Measurements from ENCODE around the gene NFE2L1.
"Not testable (repeated sequence)": the region's sequence is repeated elsewhere in the genome, so short reads cannot be mapped to it uniquely, and the experiment has no call there.

The NFE2L1 gene

GRCh38 chr17:48024149-48025039, 23.8 kb upstream of the NFE2L1 start:
- Histone ChIP-seq H3K4me3 (ENCODE audit: low read depth in 1 of 2, low read length in 2 of 2) (peak overlapping the region; percentile 55 to 83), H3K9me3 (ENCODE audit: control insufficient read depth in 1 of 2, low read length in 2 of 2) (no peaks in the 10 kb centered on the region), H3K27ac (ENCODE audit: low read length) (no peak overlapping the region), H3K4me1 (ENCODE audit: control insufficient read depth in 1 of 2, insufficient read depth in 2 of 2, low read length in 2 of 2) (peaks cover 16 to 34% of the 10 kb centered on the region in 2 donors), H3K36me3 (ENCODE audit: control insufficient read depth in 1 of 2, insufficient read depth in 2 of 2, low read length in 2 of 2) (no peaks in the 10 kb centered on the region), H3K27me3 (ENCODE audit: low read depth, low read length) (peaks cover 3% of the 10 kb centered on the region)

GRCh38 chr17:48025040-48025903, 22.9 kb upstream of the NFE2L1 start:
- H3K27me3 ChIP-seq (ENCODE audit: low read depth, low read length) = peaks cover 3% of the 10 kb centered on the region
- peak overlapping the region; percentile 77 to 83 for H3K4me3 ChIP-seq (ENCODE audit: low read depth in 1 of 2, low read length in 2 of 2)
- H3K9me3 ChIP-seq (ENCODE audit: control insufficient read depth in 1 of 2, low read length in 2 of 2) = no peaks in the 10 kb centered on the region
- H3K27ac ChIP-seq (ENCODE audit: low read length) = peak overlapping the region; percentile 43
- peaks cover 16 to 34% of the 10 kb centered on the region in 2 donors for H3K4me1 ChIP-seq (ENCODE audit: control insufficient read depth in 1 of 2, insufficient read depth in 2 of 2, low read length in 2 of 2)
- H3K36me3 ChIP-seq (ENCODE audit: control insufficient read depth in 1 of 2, insufficient read depth in 2 of 2, low read length in 2 of 2) = no peaks in the 10 kb centered on the region

GRCh38 chr17:48025904-48026501, 22.2 kb upstream of the NFE2L1 start:
- H3K4me1 ChIP-seq (ENCODE audit: control insufficient read depth in 1 of 2, insufficient read depth in 2 of 2, low read length in 2 of 2) = peaks cover 16 to 40% of the 10 kb centered on the region in 2 donors
- peaks cover 3% of the 10 kb centered on the region for H3K27me3 ChIP-seq (ENCODE audit: low read depth, low read length)
- H3K9me3 ChIP-seq (ENCODE audit: control insufficient read depth in 1 of 2, low read length in 2 of 2) = no peaks in the 10 kb centered on the region
- H3K36me3 ChIP-seq (ENCODE audit: control insufficient read depth in 1 of 2, insufficient read depth in 2 of 2, low read length in 2 of 2) = no peaks in the 10 kb centered on the region
- no peak overlapping the region for H3K27ac ChIP-seq (ENCODE audit: low read length)
- H3K4me3 ChIP-seq (ENCODE audit: low read depth in 1 of 2, low read length in 2 of 2) = peak overlapping the region in 1 of 2 donors; percentile 83

- H3K27ac ChIP-seq (ENCODE audit: low read length) = no peak overlapping the region
- no peak overlapping the region for H3K4me3 ChIP-seq (ENCODE audit: low read depth in 1 of 2, low read length in 2 of 2)
- peaks cover 16 to 40% of the 10 kb centered on the region in 2 donors for H3K4me1 ChIP-seq (ENCODE audit: control insufficient read depth in 1 of 2, insufficient read depth in 2 of 2, low read length in 2 of 2)
Observed at GRCh38 chr17:48026502-48027321, 21.4 kb upstream of the NFE2L1 start.

GRCh38 chr17:48027322-48027981, 20.7 kb upstream of the NFE2L1 start:
- Histone ChIP-seq H3K27me3 (ENCODE audit: low read depth, low read length) (peaks cover 3% of the 10 kb centered on the region), H3K9me3 (ENCODE audit: control insufficient read depth in 1 of 2, low read length in 2 of 2) (no peaks in the 10 kb centered on the region), H3K27ac (ENCODE audit: low read length) (no peak overlapping the region), H3K4me3 (ENCODE audit: low read depth in 1 of 2, low read length in 2 of 2) (no peak overlapping the region), H3K4me1 (ENCODE audit: control insufficient read depth in 1 of 2, insufficient read depth in 2 of 2, low read length in 2 of 2) (peaks cover 16 to 40% of the 10 kb centered on the region in 2 donors), H3K36me3 (ENCODE audit: control insufficient read depth in 1 of 2, insufficient read depth in 2 of 2, low read length in 2 of 2) (no peaks in the 10 kb centered on the region)

More at GRCh38 chr17:48026502-48027321, 21.4 kb upstream of the NFE2L1 start:
- no peaks in the 10 kb centered on the region for H3K36me3 ChIP-seq (ENCODE audit: control insufficient read depth in 1 of 2, insufficient read depth in 2 of 2, low read length in 2 of 2)
- peaks cover 3% of the 10 kb centered on the region for H3K27me3 ChIP-seq (ENCODE audit: low read depth, low read length)
- H3K9me3 ChIP-seq (ENCODE audit: control insufficient read depth in 1 of 2, low read length in 2 of 2) = no peaks in the 10 kb centered on the region

GRCh38 chr17:48028736-48029135, 19.4 kb upstream of the NFE2L1 start:
- H3K4me3 ChIP-seq (ENCODE audit: low read depth in 1 of 2, low read length in 2 of 2) = no peak overlapping the region
- no peaks in the 10 kb centered on the region for H3K9me3 ChIP-seq (ENCODE audit: control insufficient read depth in 1 of 2, low read length in 2 of 2)
- H3K36me3 ChIP-seq (ENCODE audit: control insufficient read depth in 1 of 2, insufficient read depth in 2 of 2, low read length in 2 of 2) = peaks cover 0 to 8% of the 10 kb centered on the region in 2 donors
- no peak overlapping the region for H3K27ac ChIP-seq (ENCODE audit: low read length)
- H3K4me1 ChIP-seq (ENCODE audit: control insufficient read depth in 1 of 2, insufficient read depth in 2 of 2, low read length in 2 of 2) = peaks cover 16 to 31% of the 10 kb centered on the region in 2 donors
- H3K27me3 ChIP-seq (ENCODE audit: low read depth, low read length) = peaks cover 3% of the 10 kb centered on the region

- Histone ChIP-seq H3K9me3 (ENCODE audit: control insufficient read depth in 1 of 2, low read length in 2 of 2) (no peaks in the 10 kb centered on the region), H3K4me1 (ENCODE audit: control insufficient read depth in 1 of 2, insufficient read depth in 2 of 2, low read length in 2 of 2) (peaks cover 14 to 19% of the 10 kb centered on the region in 2 donors), H3K36me3 (ENCODE audit: control insufficient read depth in 1 of 2, insufficient read depth in 2 of 2, low read length in 2 of 2) (peaks cover 0 to 9% of the 10 kb centered on the region in 2 donors), H3K27me3 (ENCODE audit: low read depth, low read length) (no peaks in the 10 kb centered on the region), H3K4me3 (ENCODE audit: low read depth in 1 of 2, low read length in 2 of 2) (no peak overlapping the region), H3K27ac (ENCODE audit: low read length) (no peak overlapping the region)
Observed at GRCh38 chr17:48030531-48030930, 17.6 kb upstream of the NFE2L1 start.

GRCh38 chr17:48031966-48032365, 16.2 kb upstream of the NFE2L1 start:
- Histone ChIP-seq H3K4me1 (ENCODE audit: control insufficient read depth in 1 of 2, insufficient read depth in 2 of 2, low read length in 2 of 2) (peaks cover 0 to 12% of the 10 kb centered on the region in 2 donors), H3K27me3 (ENCODE audit: low read depth, low read length) (no peaks in the 10 kb centered on the region), H3K4me3 (ENCODE audit: low read depth in 1 of 2, low read length in 2 of 2) (no peak overlapping the region), H3K27ac (ENCODE audit: low read length) (no peak overlapping the region), H3K36me3 (ENCODE audit: control insufficient read depth in 1 of 2, insufficient read depth in 2 of 2, low read length in 2 of 2) (peaks cover 0 to 9% of the 10 kb centered on the region in 2 donors), H3K9me3 (ENCODE audit: control insufficient read depth in 1 of 2, low read length in 2 of 2) (no peaks in the 10 kb centered on the region)

- H3K27ac ChIP-seq (ENCODE audit: low read length); H3K9me3 ChIP-seq (ENCODE audit: control insufficient read depth in 1 of 2, low read length in 2 of 2); H3K27me3 ChIP-seq (ENCODE audit: low read depth, low read length); H3K4me3 ChIP-seq (ENCODE audit: low read depth in 1 of 2, low read length in 2 of 2); H3K36me3 ChIP-seq (ENCODE audit: control insufficient read depth in 1 of 2, insufficient read depth in 2 of 2, low read length in 2 of 2): not testable (repeated sequence)
- H3K4me1 ChIP-seq (ENCODE audit: control insufficient read depth in 1 of 2, insufficient read depth in 2 of 2, low read length in 2 of 2) = peaks cover 0 to 19% of the 10 kb centered on the region in 2 donors
Observed at GRCh38 chr17:48034734-48035133, 13.4 kb upstream of the NFE2L1 start.

GRCh38 chr17:48036693-48037035, 11.5 kb upstream of the NFE2L1 start:
- Histone ChIP-seq H3K27me3 (ENCODE audit: low read depth, low read length) (no peaks in the 10 kb centered on the region), H3K4me3 (ENCODE audit: low read depth in 1 of 2, low read length in 2 of 2) (peak overlapping the region; percentile 65 to 80), H3K4me1 (ENCODE audit: control insufficient read depth in 1 of 2, insufficient read depth in 2 of 2, low read length in 2 of 2) (peaks cover 0 to 14% of the 10 kb centered on the region in 2 donors), H3K9me3 (ENCODE audit: control insufficient read depth in 1 of 2, low read length in 2 of 2) (no peaks in the 10 kb centered on the region), H3K36me3 (ENCODE audit: control insufficient read depth in 1 of 2, insufficient read depth in 2 of 2, low read length in 2 of 2) (peaks cover 0 to 9% of the 10 kb centered on the region in 2 donors), H3K27ac (ENCODE audit: low read length) (no peak overlapping the region)
